Measurements from ENCODE around the gene TIMELESS. TPM values are rescaled to one million over a fixed set of nuclear protein-coding genes. Genes with fewer than 3 reads are reported as not detected.

The TIMELESS gene
- total and polyA plus RNA-seq, 2 experiments from 2014 or later = 4.5 to 6.8 TPM

GRCh38 chr12:56425940-56426438 is 23.2 kb downstream of the TIMELESS start:
- in situ Hi-C loops (cut with MboI) = no loop called here
- 47 to 51% methylated on average over 3 of the region's 3 CpGs for WGBS, 2 experiments (ENCODE audit: low coverage in 1 of 2, low lambda C conversion rate in 2 of 2, missing lambda C conversion rate in 2 of 2)
- no peak overlapping the region for H3K27ac ChIP-seq
- no peaks in the 10 kb centered on the region for H3K36me3 ChIP-seq (ENCODE audit: low read depth)
- no peaks in the 10 kb centered on the region for H3F3A ChIP-seq (ENCODE audit: insufficient read depth)
- H2AFZ ChIP-seq = no peak overlapping the region
- H3K9ac ChIP-seq = no peak overlapping the region
- no peaks in the 10 kb centered on the region for H3K9me3 ChIP-seq (ENCODE audit: low read depth)
- H4K20me1 ChIP-seq (ENCODE audit: insufficient read depth) = no peaks in the 10 kb centered on the region
- H3K27me3 ChIP-seq (replicated peaks; ENCODE audit: insufficient read depth) = no peaks in the 10 kb centered on the region
- DNase-seq = no peak
- H3K9me2 ChIP-seq (ENCODE audit: insufficient read depth) = no peaks in the 10 kb centered on the region
- no peaks in the 10 kb centered on the region for H3K79me2 ChIP-seq (ENCODE audit: insufficient read depth)
- H3K4me1 ChIP-seq (ENCODE audit: insufficient read depth) = no peaks in the 10 kb centered on the region
- H3K4me3 ChIP-seq = no peak overlapping the region
- no peak for TF ChIP-seq EZH2phosphoT487 (IDR thresholded peaks at IDR 0.05; ENCODE audit: insufficient read depth, low read depth)
- TF ChIP-seq EZH2 (IDR thresholded peaks at IDR 0.05; ENCODE audit: insufficient read depth, poor library complexity, severe bottlenecking) = no peak
- no peak overlapping the region for H3K4me2 ChIP-seq (ENCODE audit: unreplicated experiment)

DNA sequence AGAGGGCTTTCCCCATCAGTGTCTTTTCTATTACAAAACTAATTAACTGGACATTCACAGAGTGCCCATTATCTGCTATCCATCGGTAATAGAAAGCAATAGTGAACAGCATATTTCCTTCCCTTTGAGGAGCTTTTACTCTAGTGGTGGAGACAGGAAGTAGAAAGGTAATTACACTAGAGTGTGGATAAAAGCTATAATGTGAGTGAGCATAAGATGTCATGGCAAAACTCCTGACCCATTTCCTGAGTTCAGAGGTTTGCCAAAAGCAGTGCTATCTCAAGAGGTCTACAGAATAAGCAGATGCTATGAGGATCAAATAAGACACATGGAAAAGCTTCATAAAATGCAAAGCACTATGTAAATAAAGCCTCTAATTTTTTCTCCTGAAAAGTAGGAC is 24.0 kb downstream of the TIMELESS start:
- Histone ChIP-seq H3K79me2 (ENCODE audit: insufficient read depth) (no peaks in the 10 kb centered on the region), H3K4me3 (no peak overlapping the region), H2AFZ (no peak overlapping the region), H4K20me1 (ENCODE audit: insufficient read depth) (no peaks in the 10 kb centered on the region), H3K9me3 (ENCODE audit: low read depth) (no peaks in the 10 kb centered on the region), H3K9ac (no peak overlapping the region), H3K27me3 (replicated peaks; ENCODE audit: insufficient read depth) (no peaks in the 10 kb centered on the region), H3K27ac (no peak overlapping the region), H3K36me3 (ENCODE audit: low read depth) (no peaks in the 10 kb centered on the region), H3F3A (ENCODE audit: insufficient read depth) (no peaks in the 10 kb centered on the region), H3K9me2 (ENCODE audit: insufficient read depth) (no peaks in the 10 kb centered on the region), H3K4me2 (ENCODE audit: unreplicated experiment) (no peak overlapping the region), H3K4me1 (ENCODE audit: insufficient read depth) (no peaks in the 10 kb centered on the region)
- in situ Hi-C loops (cut with MboI) = no loop called here
- no peak for DNase-seq
- 95 to 100% methylated on average over 1 of the region's 1 CpG for WGBS, 2 experiments (ENCODE audit: low coverage in 1 of 2, low lambda C conversion rate in 2 of 2, missing lambda C conversion rate in 2 of 2)
- no peak for TF ChIP-seq EZH2 (IDR thresholded peaks at IDR 0.05; ENCODE audit: insufficient read depth, poor library complexity, severe bottlenecking)
- no peak for TF ChIP-seq EZH2phosphoT487 (IDR thresholded peaks at IDR 0.05; ENCODE audit: insufficient read depth, low read depth)

DNA sequence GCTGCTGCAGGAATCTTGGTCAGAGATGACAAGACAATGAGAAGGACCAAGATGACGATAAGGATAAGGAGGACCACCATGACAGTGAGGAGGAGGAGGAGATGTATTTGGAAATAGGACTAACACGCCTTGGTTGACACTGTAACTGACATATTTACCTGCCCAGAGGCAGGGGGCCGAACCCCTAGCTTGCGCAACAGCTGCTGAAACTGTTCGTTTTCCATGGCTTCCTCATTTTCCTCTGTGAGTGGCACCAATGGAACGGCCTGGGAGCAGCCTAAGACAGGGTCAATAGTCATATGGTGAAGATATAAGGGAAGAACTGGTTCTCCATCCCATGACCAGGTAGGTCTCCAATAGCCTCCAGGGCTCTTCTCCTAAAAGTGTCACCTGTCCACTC is 28.8 kb downstream of the TIMELESS start:
- Histone ChIP-seq H3F3A (ENCODE audit: insufficient read depth) (no peaks in the 10 kb centered on the region), H4K20me1 (ENCODE audit: insufficient read depth) (no peaks in the 10 kb centered on the region), H3K27me3 (replicated peaks; ENCODE audit: insufficient read depth) (no peaks in the 10 kb centered on the region), H3K9ac (no peak overlapping the region), H3K9me2 (ENCODE audit: insufficient read depth) (no peaks in the 10 kb centered on the region), H3K79me2 (ENCODE audit: insufficient read depth) (no peaks in the 10 kb centered on the region), H3K27ac (no peak overlapping the region), H3K4me3 (no peak overlapping the region), H3K9me3 (ENCODE audit: low read depth) (no peaks in the 10 kb centered on the region), H3K4me1 (ENCODE audit: insufficient read depth) (no peaks in the 10 kb centered on the region), H3K36me3 (ENCODE audit: low read depth) (no peaks in the 10 kb centered on the region), H3K4me2 (ENCODE audit: unreplicated experiment) (no peak overlapping the region), H2AFZ (no peak overlapping the region)
- no peak for TF ChIP-seq EZH2phosphoT487 (IDR thresholded peaks at IDR 0.05; ENCODE audit: insufficient read depth, low read depth)
- no peak for TF ChIP-seq EZH2 (IDR thresholded peaks at IDR 0.05; ENCODE audit: insufficient read depth, poor library complexity, severe bottlenecking)
- no peak for DNase-seq
- in situ Hi-C loops (cut with MboI) = no loop called here
- WGBS, 2 experiments (ENCODE audit: low coverage in 1 of 2, low lambda C conversion rate in 2 of 2, missing lambda C conversion rate in 2 of 2) = 94 to 97% methylated on average over 6 of the region's 6 CpGs

GRCh38 chr12:56417739-56418138 is 31.5 kb downstream of the TIMELESS start:
- Histone ChIP-seq H3F3A (ENCODE audit: insufficient read depth) (no peaks in the 10 kb centered on the region), H3K27me3 (replicated peaks; ENCODE audit: insufficient read depth) (no peaks in the 10 kb centered on the region), H3K9me3 (ENCODE audit: low read depth) (no peaks in the 10 kb centered on the region), H3K4me2 (ENCODE audit: unreplicated experiment) (no peak overlapping the region), H3K9me2 (ENCODE audit: insufficient read depth) (no peaks in the 10 kb centered on the region), H3K79me2 (ENCODE audit: insufficient read depth) (no peaks in the 10 kb centered on the region), H4K20me1 (ENCODE audit: insufficient read depth) (no peaks in the 10 kb centered on the region), H3K4me3 (no peak overlapping the region), H3K4me1 (ENCODE audit: insufficient read depth) (no peaks in the 10 kb centered on the region), H3K36me3 (ENCODE audit: low read depth) (no peaks in the 10 kb centered on the region), H3K9ac (no peak overlapping the region), H3K27ac (no peak overlapping the region), H2AFZ (no peak overlapping the region)
- no peak for TF ChIP-seq EZH2 (IDR thresholded peaks at IDR 0.05; ENCODE audit: insufficient read depth, poor library complexity, severe bottlenecking)
- TF ChIP-seq EZH2phosphoT487 (IDR thresholded peaks at IDR 0.05; ENCODE audit: insufficient read depth, low read depth) = no peak
- no peak for DNase-seq
- in situ Hi-C loops (cut with MboI) = no loop called here
- WGBS, 2 experiments (ENCODE audit: low coverage in 1 of 2, low lambda C conversion rate in 2 of 2, missing lambda C conversion rate in 2 of 2) = 95% methylated on average over 11 of the region's 11 CpGs

DNA sequence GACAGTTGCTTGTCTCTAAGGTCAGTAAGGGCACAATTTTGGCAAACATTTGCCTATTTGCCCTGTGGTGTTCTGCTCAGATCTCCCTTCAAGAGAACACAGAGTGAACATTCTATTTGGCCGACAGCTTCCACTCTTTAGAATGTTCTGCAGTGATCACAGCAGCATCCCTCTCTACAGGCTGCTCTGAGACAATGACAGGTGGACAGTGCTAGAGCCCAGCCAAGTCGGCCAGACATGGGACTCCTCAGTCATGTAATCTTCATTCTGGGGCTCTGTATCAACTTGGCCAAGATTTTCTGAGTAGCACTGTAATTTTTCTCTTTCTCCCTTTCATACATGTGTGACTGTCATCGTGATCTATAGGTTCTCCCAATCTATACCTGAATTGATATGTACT is 34.8 kb downstream of the TIMELESS start:
- WGBS, 2 experiments (ENCODE audit: low coverage in 1 of 2, low lambda C conversion rate in 2 of 2, missing lambda C conversion rate in 2 of 2) = 78 to 93% methylated on average over 3 of the region's 3 CpGs
- H3K4me3 ChIP-seq = no peak overlapping the region
- H3K79me2 ChIP-seq (ENCODE audit: insufficient read depth) = no peaks in the 10 kb centered on the region
- no peak overlapping the region for H3K9ac ChIP-seq
- no peaks in the 10 kb centered on the region for H3K4me1 ChIP-seq (ENCODE audit: insufficient read depth)
- H2AFZ ChIP-seq = no peak overlapping the region
- H3K4me2 ChIP-seq (ENCODE audit: unreplicated experiment) = no peak overlapping the region
- H3K27ac ChIP-seq = no peak overlapping the region
- no peak for TF ChIP-seq EZH2 (IDR thresholded peaks at IDR 0.05; ENCODE audit: insufficient read depth, poor library complexity, severe bottlenecking)
- no peak for TF ChIP-seq EZH2phosphoT487 (IDR thresholded peaks at IDR 0.05; ENCODE audit: insufficient read depth, low read depth)
- no peaks in the 10 kb centered on the region for H3K9me3 ChIP-seq (ENCODE audit: low read depth)
- no peaks in the 10 kb centered on the region for H3F3A ChIP-seq (ENCODE audit: insufficient read depth)
- no peaks in the 10 kb centered on the region for H3K9me2 ChIP-seq (ENCODE audit: insufficient read depth)
- no peak for DNase-seq
- no peaks in the 10 kb centered on the region for H3K36me3 ChIP-seq (ENCODE audit: low read depth)
- no peaks in the 10 kb centered on the region for H4K20me1 ChIP-seq (ENCODE audit: insufficient read depth)
- no peaks in the 10 kb centered on the region for H3K27me3 ChIP-seq (replicated peaks; ENCODE audit: insufficient read depth)
- in situ Hi-C loops (cut with MboI) = no loop called here
